GM12891 (cell line): ENCODE data around the gene TSPAN7.

Experiments
- DNase-seq: peaks from one replicate; pipeline ENCODE4 v3.0.0; 2011; ENCODE audit warnings: low spot score; ENCODE audit not compliant: insufficient read length
- FAIRE-seq: peaks from 2 replicates; lab custom pipeline; 2011; peaks lifted over from hg19 to GRCh38; lab: Jason Lieb, UNC
- PAX5 ChIP-seq: IDR thresholded peaks from 2 replicates; pipeline ENCODE4 v1.6.1; 2011; ENCODE audit warnings: low read length, moderate library complexity, mild to moderate bottlenecking; ENCODE audit not compliant: insufficient read depth, severe bottlenecking
- POLR2A ChIP-seq: IDR thresholded peaks from 2 replicates; pipeline ENCODE4 v1.6.1; 2011; ENCODE audit warnings: low read depth, low read length, control low read depth
- POLR2AphosphoS5 ChIP-seq: IDR thresholded peaks from 2 replicates; pipeline ENCODE4 v1.6.1; 2011; ENCODE audit warnings: low read depth, low read length, control low read depth
- POU2F2 ChIP-seq: IDR thresholded peaks from 2 replicates; pipeline ENCODE4 v1.6.1; 2011; ENCODE audit warnings: low read depth, mild to moderate bottlenecking, control low read depth, low read length, moderate library complexity
- SPI1 ChIP-seq: IDR thresholded peaks from 2 replicates; pipeline ENCODE4 v1.6.1; 2011; ENCODE audit warnings: low read depth, low read length, control low read depth
- TAF1 ChIP-seq: IDR thresholded peaks from 2 replicates; pipeline ENCODE4 v1.6.1; 2011; ENCODE audit warnings: low read depth, low read length, control low read depth

Gene TSPAN7

DNA sequence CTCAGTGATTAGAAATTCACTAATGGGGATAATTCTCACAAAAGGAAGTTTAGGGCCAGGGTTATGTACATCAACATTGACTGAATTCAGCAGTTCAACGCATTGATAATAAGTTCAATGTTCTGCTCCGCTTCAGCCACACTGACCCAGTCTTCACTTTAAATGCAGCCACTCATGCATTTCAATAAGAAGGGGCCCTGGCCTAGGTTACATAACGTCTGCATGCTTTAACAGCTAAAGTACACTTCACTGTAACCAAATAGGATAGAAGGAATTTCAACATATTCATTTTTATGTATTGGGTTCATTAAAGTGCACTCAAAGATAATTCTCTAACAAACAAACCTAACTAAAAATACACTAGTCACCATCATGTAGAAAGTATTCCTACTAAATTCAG is 12.8 kb upstream of the TSPAN7 start:
- FAIRE-seq: no peak
- no peak for DNase-seq
- TF ChIP-seq PAX5 (no peak), POLR2AphosphoS5 (no peak)

- no peak for TF ChIP-seq PAX5
- TF ChIP-seq TAF1: no peak
- TF ChIP-seq SPI1: no peak
- TF ChIP-seq POLR2A: no peak
- TF ChIP-seq POLR2AphosphoS5: no peak
- TF ChIP-seq POU2F2: no peak
- DNase-seq: no peak
- FAIRE-seq: no peak
Observed at GRCh38 chrX:38552721-38553120, 8.6 kb upstream of the TSPAN7 start.

GRCh38 chrX:38558686-38559085 is 2.7 kb upstream of the TSPAN7 start:
- TF ChIP-seq POLR2A (no peak), POU2F2 (no peak), SPI1 (no peak), TAF1 (no peak), POLR2AphosphoS5 (no peak), PAX5 (no peak)
- DNase-seq (no peak), FAIRE-seq (no peak)

- no peak for FAIRE-seq
- TF ChIP-seq POLR2AphosphoS5 (no peak), SPI1 (no peak), PAX5 (no peak), POLR2A (no peak), TAF1 (no peak), POU2F2 (no peak)
- no peak for DNase-seq
Observed at GRCh38 chrX:38560776-38561125, 591 bp upstream of the TSPAN7 start.

- FAIRE-seq (no peak), DNase-seq (no peak)
- TF ChIP-seq POLR2A (no peak), SPI1 (no peak), TAF1 (no peak), POU2F2 (no peak), PAX5 (no peak), POLR2AphosphoS5 (no peak)
Observed at GRCh38 chrX:38561951-38562719, 793 bp downstream of the TSPAN7 start.

- DNase-seq: no peak
- FAIRE-seq: no peak
- TF ChIP-seq TAF1 (no peak), POLR2AphosphoS5 (no peak), SPI1 (no peak), POLR2A (no peak), PAX5 (no peak), POU2F2 (no peak)
Observed at GRCh38 chrX:38563030-38563429, 1.7 kb downstream of the TSPAN7 start.

DNA sequence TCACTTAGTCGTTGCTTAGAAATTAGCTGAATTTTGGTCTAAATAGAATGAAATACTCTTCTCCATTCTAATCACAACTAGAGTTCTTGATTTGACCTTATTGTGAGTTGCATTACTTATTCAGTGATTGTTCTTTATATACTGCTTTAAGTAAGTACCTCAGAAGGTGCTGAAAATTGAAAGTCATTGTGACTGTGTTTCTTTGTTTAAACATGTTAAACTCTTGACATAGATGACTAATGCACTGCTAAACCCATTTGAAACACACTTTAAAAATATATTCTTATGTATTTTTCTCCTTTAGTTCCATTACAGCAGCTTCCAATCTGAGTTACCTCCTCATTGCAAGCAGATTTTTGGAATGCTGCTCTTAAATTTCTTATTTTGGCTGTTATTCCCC is 9.1 kb downstream of the TSPAN7 start:
- FAIRE-seq: no peak
- TF ChIP-seq POLR2AphosphoS5 (no peak), SPI1 (no peak), POLR2A (no peak), POU2F2 (no peak), PAX5 (no peak), TAF1 (no peak)
- DNase-seq: no peak

DNA sequence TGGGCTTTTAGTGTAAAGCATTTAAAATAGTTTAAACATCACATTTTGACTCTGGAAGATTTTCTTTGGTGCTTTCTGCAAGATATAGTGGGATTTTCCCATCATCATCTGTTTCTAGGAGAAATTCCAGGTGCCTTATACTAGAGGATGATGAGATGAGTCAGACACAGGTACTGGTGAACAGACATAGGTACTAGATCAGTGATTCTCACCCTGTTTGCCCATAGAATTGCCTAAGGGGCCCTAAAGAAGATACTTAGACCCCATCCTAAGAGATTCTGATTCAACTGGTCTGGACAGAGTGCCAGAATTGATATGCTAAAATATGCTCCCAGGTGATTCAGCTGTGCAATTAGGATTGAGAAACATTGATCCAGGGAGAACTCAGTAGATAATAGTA is 9.7 kb downstream of the TSPAN7 start:
- no peak for FAIRE-seq
- DNase-seq: no peak
- no peak for TF ChIP-seq PAX5
- no peak for TF ChIP-seq POU2F2
- TF ChIP-seq SPI1: no peak
- TF ChIP-seq TAF1: no peak
- no peak for TF ChIP-seq POLR2AphosphoS5
- TF ChIP-seq POLR2A: no peak

GRCh38 chrX:38574858-38575257 is 13.5 kb downstream of the TSPAN7 start:
- TF ChIP-seq POLR2A (no peak), POLR2AphosphoS5 (no peak), PAX5 (no peak), SPI1 (no peak), POU2F2 (no peak), TAF1 (no peak)

DNA sequence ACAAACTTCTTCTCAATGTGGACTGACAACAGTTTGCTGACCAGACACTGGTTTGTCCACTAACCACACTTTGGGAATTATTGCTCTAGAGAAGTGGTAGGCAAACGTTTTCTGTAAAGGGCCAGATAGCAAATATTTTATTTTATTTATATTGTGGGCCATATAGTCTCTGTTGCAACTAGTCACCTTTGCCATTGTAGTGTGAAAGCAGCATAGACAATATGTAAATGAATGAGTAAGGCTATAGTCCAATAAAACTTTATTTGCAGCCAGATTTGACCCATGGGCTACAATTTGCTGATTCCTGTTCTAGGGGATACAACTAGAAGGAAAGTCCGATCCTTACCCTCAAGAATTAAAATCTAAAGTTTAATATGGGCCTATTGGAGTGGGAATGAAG is 14.5 kb downstream of the TSPAN7 start:
- TF ChIP-seq POLR2AphosphoS5 (no peak), POU2F2 (no peak), PAX5 (no peak)
- no peak for FAIRE-seq
- no peak for DNase-seq

More at GRCh38 chrX:38574858-38575257, 13.5 kb downstream of the TSPAN7 start:
- DNase-seq: no peak
- FAIRE-seq: no peak

DNA sequence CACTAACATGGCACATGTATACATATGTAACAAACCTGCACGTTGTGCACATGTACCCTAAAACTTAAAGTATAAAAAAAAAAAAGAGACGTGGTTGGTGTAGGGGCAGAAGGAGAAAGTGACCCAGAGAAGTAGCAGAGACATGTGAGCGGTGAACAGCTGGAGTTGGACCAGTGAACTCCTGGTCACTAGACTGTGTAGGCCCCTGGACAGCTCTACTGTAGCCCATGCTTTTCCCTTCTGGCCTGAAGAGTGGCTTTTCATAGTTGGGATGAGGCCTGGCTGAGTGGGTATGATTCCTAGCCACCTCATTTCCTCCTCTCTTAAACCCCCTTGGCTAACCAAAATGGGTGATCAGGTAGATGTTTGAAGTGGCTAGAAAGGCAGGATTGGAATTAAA is 16.4 kb downstream of the TSPAN7 start:
- FAIRE-seq: no peak
- TF ChIP-seq TAF1 (no peak), POU2F2 (no peak), POLR2A (no peak), POLR2AphosphoS5 (no peak), PAX5 (no peak), SPI1 (no peak)
- no peak for DNase-seq
